Uterus (tissue), 4 donors: Measurements from ENCODE around the gene TDRKH. TPM values are rescaled to one million over a fixed set of nuclear protein-coding genes. Genes with fewer than 3 reads are reported as not detected.

Experiments used
- DNase-seq, 2 donors: peaks; one replicate each; pipeline ENCODE4 v3.0.0-alpha.2; 2019 to 2020
- H3K27ac ChIP-seq, 2 donors: fragments of 200-600 bp; sonication (generic); 1 replicate in 1 of 2; 2 replicates in 1 of 2; pipeline ENCODE4 v1.5.1; 2016 to 2018
- H3K27me3 ChIP-seq, 2 donors: fragments of 200-600 bp; sonication (generic); one replicate each; pipeline ENCODE4 v1.5.1; 2018 to 2019; ENCODE audit warnings: control low read depth in 1 of 2
- H3K36me3 ChIP-seq, 2 donors: fragments of 200-600 bp; sonication (generic); one replicate each; pipeline ENCODE4 v1.5.1; 2019; ENCODE audit warnings: control low read depth in 1 of 2
- H3K4me1 ChIP-seq, 2 donors: fragments of 200-600 bp; sonication (generic); one replicate each; pipeline ENCODE4 v1.5.1; 2018 to 2019; ENCODE audit warnings: control low read depth in 1 of 2
- H3K4me3 ChIP-seq, 2 donors: fragments of 200-600 bp; sonication (generic); 1 replicate in 1 of 2; 2 replicates in 1 of 2; pipeline ENCODE4 v1.5.1; 2018 to 2019; ENCODE audit warnings: mild to moderate bottlenecking in 1 of 2
- H3K9me3 ChIP-seq, 2 donors: fragments of 200-600 bp; sonication (generic); one replicate each; pipeline ENCODE4 v1.5.1; 2019; ENCODE audit warnings: control low read depth in 1 of 2
- CTCF ChIP-seq, 4 experiments: fragments of 200-600 bp in 2 of 4; fragments of 450-650 bp in 2 of 4; sonication (generic) in 2 of 4; IDR thresholded peaks; one replicate each; pipeline ENCODE4 v1.5.1; 2016 to 2019; ENCODE audit warnings: antibody characterized with exemption in 4 of 4, mild to moderate bottlenecking in 2 of 4, moderate library complexity in 1 of 4
- POLR2A ChIP-seq, 2 donors: fragments of 450-650 bp; IDR thresholded peaks; one replicate each; pipeline ENCODE4 v1.6.1; 2016; ENCODE audit warnings: antibody characterized with exemption in 2 of 2, mild to moderate bottlenecking in 1 of 2, moderate library complexity in 1 of 2
- intact Hi-C: fragments of 100-400 bp; cut with DNase I; formaldehyde crosslinking; loops from one replicate; pipeline ENCODE4 v1.15.1; 2023; ENCODE audit warnings: low total_unique reads
- total RNA-seq, 4 donors: library from RNA; depleted of rRNA in 3 of 4; stranded (reverse); fragments of >200 nt in 3 of 4; gene quantifications; one replicate each; pipeline versions ENCODE4 v1.1.0 to v1.2.4, GENCODE V29; 2014 to 2023
- donor health status: DM: yes; HTN: yes; CAD: no.

Gene TDRKH
- total RNA-seq, 4 donors from 2014 or later, result 0.26 to 6.8 (median 1.8) TPM

DNA sequence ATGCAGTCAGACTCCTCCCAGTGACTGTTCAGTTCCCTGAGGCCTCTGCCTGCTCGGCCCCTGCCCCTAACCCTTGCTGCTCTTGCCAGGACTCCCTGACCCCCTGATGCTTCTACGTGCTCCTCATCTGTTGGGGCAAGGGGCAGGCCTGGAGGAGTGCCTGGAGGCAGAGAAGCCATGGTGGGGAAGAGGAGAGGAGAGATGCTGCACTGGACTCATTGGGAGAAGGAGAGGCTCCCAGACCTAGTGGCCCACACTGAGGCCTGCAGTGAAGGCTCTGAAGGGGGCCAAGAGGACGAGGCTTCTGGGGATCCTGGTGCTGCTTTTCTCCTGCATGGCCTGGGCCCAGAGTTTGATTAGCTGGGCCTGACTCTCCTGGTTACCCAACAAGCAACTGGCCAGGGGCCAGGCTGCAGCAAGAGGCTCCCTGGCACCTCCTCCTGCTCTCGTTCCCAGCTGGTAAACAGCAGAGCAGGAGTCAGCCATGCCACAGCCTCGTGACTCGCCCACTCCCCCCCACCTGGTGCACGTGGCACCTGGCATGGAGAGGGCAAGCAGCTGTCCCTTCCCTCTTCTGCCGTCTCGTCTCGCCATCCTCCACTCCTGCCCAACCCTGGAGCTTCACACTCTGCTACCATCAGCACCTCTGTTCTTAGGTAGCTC, 42.1 kb upstream of the TDRKH start:
- intact Hi-C loops, result no loop called here
- Histone ChIP-seq H3K27me3 (no peaks in the 10 kb centered on the region), H3K27ac (no peak overlapping the region), H3K4me1 (no peaks in the 10 kb centered on the region), H3K36me3 (no peaks in the 10 kb centered on the region), H3K9me3 (no peaks in the 10 kb centered on the region), H3K4me3 (no peak overlapping the region)
- TF ChIP-seq POLR2A (IDR thresholded peaks at IDR 0.05), result no peak
- no peak for TF ChIP-seq CTCF (IDR thresholded peaks at IDR 0.05)
- DNase-seq, result peak; percentile 33 to 34

DNA sequence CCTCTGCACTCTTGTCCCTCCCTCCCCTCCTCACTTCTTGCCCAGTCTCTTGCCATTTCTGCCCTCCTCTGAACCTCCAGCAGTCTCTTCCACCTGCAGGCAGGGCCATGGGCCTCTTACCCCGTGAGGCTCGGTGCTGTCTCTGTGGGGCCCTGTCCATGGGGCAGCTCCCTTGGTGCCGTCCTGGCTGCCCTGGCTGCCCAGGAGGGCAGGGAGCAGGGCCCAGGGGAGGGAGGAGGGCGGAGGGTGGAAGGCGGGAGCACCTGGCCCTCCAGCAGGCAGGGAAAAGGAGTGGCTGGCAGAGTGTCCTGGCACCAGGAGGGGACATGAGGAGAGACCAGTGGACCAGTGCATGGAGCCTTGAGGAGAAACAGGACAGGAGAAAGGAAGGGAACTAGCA, 41.3 kb upstream of the TDRKH start, which contains the start of gene RORC:
RORC (minus strand) TSS at position 198 of the 400 bp plus-strand sequence; CDS start at position 160, 38 bp downstream.
- H3K27me3 ChIP-seq, result no peaks in the 10 kb centered on the region

GRCh38 chr1:151831256-151831591, 40.9 kb upstream of the TDRKH start:
- intact Hi-C loops, result no loop called here
- H3K9me3 ChIP-seq, result no peaks in the 10 kb centered on the region
- no peak overlapping the region for H3K27ac ChIP-seq
- DNase-seq, result no peak
- no peak overlapping the region for H3K4me3 ChIP-seq
- H3K36me3 ChIP-seq, result no peaks in the 10 kb centered on the region
- TF ChIP-seq CTCF (IDR thresholded peaks at IDR 0.05) (no peak), POLR2A (IDR thresholded peaks at IDR 0.05) (no peak)
- H3K27me3 ChIP-seq, result no peaks in the 10 kb centered on the region
- no peaks in the 10 kb centered on the region for H3K4me1 ChIP-seq

More for the DNA sequence above, 41.3 kb upstream of the TDRKH start, which contains the start of gene RORC:
- H3K9me3 ChIP-seq, result no peaks in the 10 kb centered on the region
- intact Hi-C loops, result no loop called here
- no peaks in the 10 kb centered on the region for H3K4me1 ChIP-seq
- no peaks in the 10 kb centered on the region for H3K36me3 ChIP-seq
- DNase-seq, result no peak
- H3K4me3 ChIP-seq, result no peak within 1 kb of the TSS
- no peak within 1 kb of the TSS for H3K27ac ChIP-seq
- peak in 1 of 2 donors; percentile 43 for TF ChIP-seq POLR2A (IDR thresholded peaks at IDR 0.05)
- no peak for TF ChIP-seq CTCF (IDR thresholded peaks at IDR 0.05)

GRCh38 chr1:151830055-151830454, 39.8 kb upstream of the TDRKH start:
- Histone ChIP-seq H3K9me3 (no peaks in the 10 kb centered on the region), H3K27ac (no peak overlapping the region), H3K36me3 (no peaks in the 10 kb centered on the region), H3K4me3 (no peak overlapping the region), H3K4me1 (no peaks in the 10 kb centered on the region), H3K27me3 (no peaks in the 10 kb centered on the region)
- intact Hi-C loops, result no loop called here
- TF ChIP-seq CTCF (IDR thresholded peaks at IDR 0.05) (no peak), POLR2A (IDR thresholded peaks at IDR 0.05) (no peak)
- no peak for DNase-seq

DNA sequence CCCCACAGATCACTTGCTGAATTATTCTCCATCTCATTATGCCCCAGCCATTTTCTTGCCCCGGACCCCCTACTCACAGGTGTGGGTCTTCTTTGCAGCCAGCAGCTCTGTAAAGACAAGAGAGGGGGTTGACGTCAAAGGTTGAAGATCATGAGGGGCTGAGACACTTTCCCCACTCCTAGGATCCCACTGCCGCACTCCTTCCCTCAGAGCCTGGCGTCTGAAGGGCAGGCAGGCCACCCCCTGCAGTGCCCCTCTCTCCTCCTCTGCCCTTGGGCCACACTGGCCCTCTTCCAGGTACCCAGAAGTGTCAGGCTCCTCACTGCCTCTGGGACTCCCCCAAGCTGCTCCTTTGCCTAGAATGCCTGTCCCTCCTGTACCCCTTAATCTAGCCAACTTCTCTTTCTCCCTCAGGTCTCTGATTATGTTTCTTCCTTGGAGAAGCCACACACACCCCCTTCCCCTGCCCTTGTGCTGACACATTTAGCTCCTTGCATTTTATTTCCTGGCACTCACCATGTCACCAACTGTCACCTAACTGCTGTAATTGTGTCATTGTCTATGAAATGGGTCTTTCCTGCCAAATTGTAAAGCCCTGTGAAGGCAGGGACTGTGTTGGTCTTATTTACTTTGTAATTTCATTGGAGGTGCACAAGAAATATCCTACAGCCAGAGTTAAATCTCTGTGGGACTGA, 39.2 kb upstream of the TDRKH start:
- no peaks in the 10 kb centered on the region for H3K36me3 ChIP-seq
- no peak overlapping the region for H3K27ac ChIP-seq
- no peaks in the 10 kb centered on the region for H3K4me1 ChIP-seq
- intact Hi-C loops, result no loop called here
- no peak overlapping the region for H3K4me3 ChIP-seq
- H3K27me3 ChIP-seq, result no peaks in the 10 kb centered on the region
- no peak for DNase-seq
- TF ChIP-seq CTCF (IDR thresholded peaks at IDR 0.05), result no peak
- TF ChIP-seq POLR2A (IDR thresholded peaks at IDR 0.05), result no peak
- H3K9me3 ChIP-seq, result no peaks in the 10 kb centered on the region
